ENCODE measurements around the gene LGR5.

DNA sequence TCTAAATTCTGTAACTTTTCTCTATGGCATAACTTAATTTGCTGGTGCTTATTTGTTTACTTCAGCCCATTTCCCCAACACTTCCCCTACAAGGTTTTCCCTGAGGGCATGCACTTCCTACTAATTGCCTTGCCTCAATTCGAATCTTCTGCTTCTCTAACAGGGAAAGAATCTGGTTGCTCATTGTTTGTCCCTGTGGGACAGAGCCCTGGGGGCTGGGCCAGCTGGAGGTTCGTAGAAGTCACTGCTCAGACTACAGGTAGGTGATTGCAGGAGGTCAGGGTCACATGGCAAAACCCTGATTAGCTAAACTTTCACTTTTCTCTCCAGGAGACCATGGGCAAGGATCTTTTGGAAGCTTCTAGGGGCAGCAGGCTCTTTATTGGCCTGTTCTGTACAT lies 152.0 kb downstream of the LGR5 start:
- no peak for TF ChIP-seq POLR2AphosphoS5 (IDR thresholded peaks at IDR 0.05)
- TF ChIP-seq, protein P1, sequence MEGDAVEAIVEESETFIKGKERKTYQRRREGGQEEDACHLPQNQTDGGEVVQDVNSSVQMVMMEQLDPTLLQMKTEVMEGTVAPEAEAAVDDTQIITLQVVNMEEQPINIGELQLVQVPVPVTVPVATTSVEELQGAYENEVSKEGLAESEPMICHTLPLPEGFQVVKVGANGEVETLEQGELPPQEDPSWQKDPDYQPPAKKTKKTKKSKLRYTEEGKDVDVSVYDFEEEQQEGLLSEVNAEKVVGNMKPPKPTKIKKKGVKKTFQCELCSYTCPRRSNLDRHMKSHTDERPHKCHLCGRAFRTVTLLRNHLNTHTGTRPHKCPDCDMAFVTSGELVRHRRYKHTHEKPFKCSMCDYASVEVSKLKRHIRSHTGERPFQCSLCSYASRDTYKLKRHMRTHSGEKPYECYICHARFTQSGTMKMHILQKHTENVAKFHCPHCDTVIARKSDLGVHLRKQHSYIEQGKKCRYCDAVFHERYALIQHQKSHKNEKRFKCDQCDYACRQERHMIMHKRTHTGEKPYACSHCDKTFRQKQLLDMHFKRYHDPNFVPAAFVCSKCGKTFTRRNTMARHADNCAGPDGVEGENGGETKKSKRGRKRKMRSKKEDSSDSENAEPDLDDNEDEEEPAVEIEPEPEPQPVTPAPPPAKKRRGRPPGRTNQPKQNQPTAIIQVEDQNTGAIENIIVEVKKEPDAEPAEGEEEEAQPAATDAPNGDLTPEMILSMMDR (IDR thresholded peaks at IDR 0.05), result no peak
